ENCODE data around the gene MTG2.
A peak's percentile ranks its signal among the peaks of the same experiment; 100 is the strongest.

Gene MTG2

GRCh38 chr20:62201173-62202082 lies 18.6 kb downstream of the MTG2 start:
- H3K4me3 ChIP-seq (replicated peaks in 1 of 2; ENCODE audit: low read depth in 2 of 2, low read length in 2 of 2) = no peak overlapping the region
- no peak for TF ChIP-seq CTCF (IDR thresholded peaks at IDR 0.05; ENCODE audit: low read depth, low read length)
- no peak for DNase-seq (ENCODE audit: low read depth in 2 of 2)

GRCh38 chr20:62202083-62202395 lies 19.2 kb downstream of the MTG2 start:
- peak in 1 of 2 donors; percentile 27 for DNase-seq (ENCODE audit: low read depth in 2 of 2)
- H3K4me3 ChIP-seq (replicated peaks in 1 of 2; ENCODE audit: low read depth in 2 of 2, low read length in 2 of 2) = no peak overlapping the region
- TF ChIP-seq CTCF (IDR thresholded peaks at IDR 0.05; ENCODE audit: low read depth, low read length) = no peak

GRCh38 chr20:62202676-62203377 lies 20.0 kb downstream of the MTG2 start:
- no peak overlapping the region for H3K4me3 ChIP-seq (replicated peaks in 1 of 2; ENCODE audit: low read depth in 2 of 2, low read length in 2 of 2)
- DNase-seq (ENCODE audit: low read depth in 2 of 2) = no peak
- no peak for TF ChIP-seq CTCF (IDR thresholded peaks at IDR 0.05; ENCODE audit: low read depth, low read length)

GRCh38 chr20:62203378-62204030 lies 20.7 kb downstream of the MTG2 start:
- H3K4me3 ChIP-seq (replicated peaks in 1 of 2; ENCODE audit: low read depth in 2 of 2, low read length in 2 of 2) = no peak overlapping the region
- DNase-seq (ENCODE audit: low read depth in 2 of 2) = peak; percentile 23 to 59
- no peak for TF ChIP-seq CTCF (IDR thresholded peaks at IDR 0.05; ENCODE audit: low read depth, low read length)

GRCh38 chr20:62205618-62206387 lies 23.0 kb downstream of the MTG2 start:
- H3K4me3 ChIP-seq (replicated peaks in 1 of 2; ENCODE audit: low read depth in 2 of 2, low read length in 2 of 2) = no peak overlapping the region
- DNase-seq (ENCODE audit: low read depth in 2 of 2) = no peak
- no peak for TF ChIP-seq CTCF (IDR thresholded peaks at IDR 0.05; ENCODE audit: low read depth, low read length)

GRCh38 chr20:62206388-62206775 lies 23.6 kb downstream of the MTG2 start:
- no peak for TF ChIP-seq CTCF (IDR thresholded peaks at IDR 0.05; ENCODE audit: low read depth, low read length)
- DNase-seq (ENCODE audit: low read depth in 2 of 2) = no peak
- H3K4me3 ChIP-seq (replicated peaks in 1 of 2; ENCODE audit: low read depth in 2 of 2, low read length in 2 of 2) = no peak overlapping the region

All from cardiac fibroblast (primary cell).